ENCODE results near the gene MYMK.

Gene MYMK

DNA sequence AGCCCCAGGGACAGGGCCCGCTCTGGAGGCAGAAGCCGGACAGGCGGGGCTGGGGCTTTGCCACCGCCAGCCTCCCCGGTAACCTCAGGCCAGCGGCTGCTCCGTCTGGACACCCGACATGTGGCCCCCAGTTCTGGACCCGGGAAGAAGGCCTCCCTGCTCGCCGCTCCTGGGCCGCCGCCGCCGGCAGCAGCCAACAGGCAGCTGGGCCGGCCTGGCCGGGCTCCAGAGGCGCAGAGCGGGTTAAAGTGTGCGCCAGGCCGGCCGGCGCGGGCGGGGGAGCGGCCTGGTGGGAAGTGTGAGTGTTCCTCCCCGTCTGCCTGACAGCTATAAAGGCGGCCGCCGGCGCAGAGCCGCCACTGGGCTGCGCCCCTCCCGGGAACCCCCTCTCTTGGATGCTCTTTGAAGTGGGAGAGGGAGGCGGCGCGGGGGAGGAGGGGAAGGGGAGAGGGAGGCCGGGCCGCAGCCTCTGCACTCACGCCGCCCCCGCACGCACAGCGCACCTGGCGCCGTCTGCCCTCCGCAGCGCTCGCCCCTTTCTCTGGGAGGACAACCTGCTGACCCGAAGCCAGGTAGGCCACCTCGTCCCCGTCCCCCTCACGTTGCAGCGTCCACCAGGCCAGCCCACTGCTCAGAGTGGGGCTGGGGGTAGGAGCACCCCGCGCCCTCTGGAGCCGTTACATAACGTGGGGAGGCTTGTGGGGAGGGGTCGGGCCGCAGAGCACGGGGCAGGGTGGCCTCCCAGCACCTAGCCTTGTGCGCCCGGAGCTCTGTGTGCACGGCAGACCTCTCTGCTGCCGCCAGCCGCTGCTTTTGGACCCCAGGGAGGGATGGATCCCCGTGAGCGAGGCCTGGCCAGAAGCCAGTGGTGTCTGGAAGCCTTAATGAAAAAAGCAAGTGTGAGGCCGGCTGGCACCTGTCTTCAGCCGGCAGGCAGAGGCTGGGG lies 9.9 kb upstream of the MYMK start, which contains the start of gene ADAMTSL2:
Gene ADAMTSL2 (plus strand): TSS at position 359 of the 946 bp plus-strand sequence. CDS start 2,009 bp downstream, outside the sequence.
- DNase-seq (ENCODE audit: low read depth): peak; percentile 17

DNA sequence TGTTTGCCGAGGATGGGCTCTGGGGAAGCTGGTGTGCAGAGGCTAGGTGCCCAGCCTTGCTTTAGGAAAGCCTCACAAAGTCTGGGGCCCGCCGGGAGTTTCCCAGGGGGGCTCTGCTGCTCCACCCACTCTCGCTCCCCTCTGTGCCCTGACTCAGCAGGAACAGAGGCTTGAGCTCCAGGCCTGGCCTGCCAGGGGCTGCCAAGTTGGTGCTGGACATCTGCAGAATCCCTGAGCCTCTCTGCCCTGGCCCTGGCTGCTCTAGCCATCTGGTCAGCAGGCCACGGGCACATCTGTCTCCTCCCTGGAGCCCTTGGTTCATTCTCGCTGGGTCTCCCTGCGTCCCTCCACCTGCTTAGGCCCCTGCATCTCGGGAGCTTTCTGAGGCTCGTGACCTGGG lies 9.1 kb upstream of the MYMK start:
- DNase-seq (ENCODE audit: low read depth): no peak

DNA sequence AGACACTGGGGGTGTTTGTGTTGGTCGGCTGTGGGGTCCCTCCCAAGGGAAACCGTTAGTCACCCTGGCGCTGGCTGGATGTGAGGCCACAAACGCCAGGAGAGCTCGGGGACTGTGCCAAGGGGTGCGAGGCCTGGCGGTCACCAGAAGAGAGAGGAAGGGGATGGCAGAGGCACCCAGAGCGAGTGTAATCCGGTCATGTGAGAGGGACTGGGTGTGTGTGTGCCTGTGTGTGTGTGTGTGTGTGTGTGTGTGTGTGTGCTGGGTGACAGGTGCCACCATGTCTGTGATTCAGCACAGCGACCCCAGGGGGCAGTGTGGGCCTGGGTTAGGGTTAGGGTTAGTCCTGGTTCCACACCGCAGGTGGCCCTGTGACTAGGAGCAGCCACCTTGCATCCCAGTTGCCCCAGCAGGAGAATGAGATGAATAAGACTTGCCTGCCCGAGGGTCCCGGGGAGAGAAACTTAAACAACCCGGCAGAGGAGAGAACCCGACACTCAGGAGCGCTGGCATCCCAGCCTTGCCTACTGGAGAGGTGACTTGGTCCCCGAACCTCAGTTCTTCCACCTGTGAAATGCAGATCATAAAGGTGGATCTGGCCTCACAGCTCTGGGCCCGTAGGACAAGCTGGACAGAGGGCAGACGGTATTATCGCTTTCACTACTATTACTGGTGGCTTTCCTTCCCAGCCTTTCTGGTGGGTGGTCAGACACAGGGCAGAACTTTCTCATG lies 8.3 kb upstream of the MYMK start:
- DNase-seq (ENCODE audit: low read depth): no peak

DNA sequence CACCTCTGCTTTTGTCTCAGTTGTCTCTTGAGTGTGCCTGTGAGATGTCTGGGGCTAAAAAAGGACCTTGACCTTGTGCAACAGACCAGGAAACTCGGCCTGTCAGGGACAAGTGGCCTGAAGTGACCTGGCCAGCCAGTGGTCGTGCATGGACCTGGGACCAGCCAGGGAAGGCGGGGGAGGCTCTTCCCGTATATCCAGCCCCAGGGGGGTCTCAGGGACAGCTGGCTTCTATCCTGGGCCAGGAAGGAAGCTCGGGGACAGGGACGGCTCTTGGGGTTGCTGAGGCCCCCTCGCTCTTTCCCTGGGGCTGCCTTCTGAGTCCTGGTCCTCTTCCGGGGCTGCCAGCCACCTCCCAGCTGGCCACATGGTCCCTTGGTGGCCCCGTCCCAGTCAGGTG lies 6.5 kb upstream of the MYMK start:
- no peak for DNase-seq (ENCODE audit: low read depth)

DNA sequence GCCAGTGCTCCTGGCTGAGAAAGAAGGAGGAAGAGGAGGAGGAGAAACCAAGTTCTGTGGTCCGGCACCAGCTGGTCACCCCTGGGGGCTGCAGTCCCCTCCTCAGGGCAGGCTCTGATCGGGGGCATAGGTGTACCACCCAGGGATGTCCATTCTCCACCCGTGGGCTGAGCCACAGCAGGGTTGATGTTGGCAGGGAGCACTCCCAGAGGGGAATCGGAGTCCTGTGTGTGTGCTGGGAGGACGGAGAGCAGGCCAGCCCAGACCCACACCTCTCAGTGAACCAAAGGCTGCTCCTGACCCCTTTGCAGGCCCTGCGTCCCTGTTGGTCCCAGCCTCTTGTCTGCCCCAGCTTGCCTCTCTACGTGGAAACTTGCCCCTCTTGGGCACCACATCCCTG lies 5.1 kb upstream of the MYMK start:
- no peak for DNase-seq (ENCODE audit: low read depth)

DNA sequence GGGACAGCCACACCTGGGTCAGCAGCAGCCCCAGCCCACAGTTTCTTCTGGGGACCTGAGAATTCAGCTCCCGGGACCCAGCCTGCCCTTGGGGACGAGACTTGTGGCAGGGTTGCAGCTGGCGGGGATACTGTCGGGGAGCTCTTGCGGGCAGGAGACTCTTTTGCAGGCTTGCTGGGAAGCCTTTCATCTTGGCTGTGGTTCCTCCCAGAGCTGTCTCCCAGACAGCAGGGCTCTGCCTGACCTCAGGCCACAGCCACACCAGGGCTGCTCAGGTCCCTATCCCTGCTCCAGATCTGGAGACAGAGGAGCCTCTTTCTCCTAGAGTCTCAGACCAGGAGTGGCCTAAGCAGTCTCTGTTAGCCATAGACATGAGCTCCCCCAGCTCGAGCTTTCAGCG lies 4.7 kb upstream of the MYMK start:
- DNase-seq (ENCODE audit: low read depth): no peak

DNA sequence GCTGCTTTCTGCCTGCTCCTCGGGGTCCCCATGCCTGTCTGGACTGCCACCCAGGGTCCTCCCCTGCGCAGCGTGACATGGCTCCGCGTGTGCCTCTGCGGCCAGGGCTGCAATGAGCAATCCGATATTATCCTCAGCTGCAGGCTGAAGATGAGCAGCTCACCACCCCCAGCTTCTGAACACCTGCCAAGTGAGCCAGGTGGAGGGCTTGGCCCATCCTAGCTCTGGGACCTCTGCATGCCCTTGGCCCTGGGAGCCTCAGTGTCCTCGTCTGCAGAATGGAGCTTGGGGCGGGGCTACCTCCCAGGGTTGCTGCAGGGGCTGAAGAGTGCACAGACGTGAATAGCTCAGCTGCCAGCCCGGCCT lies 4.1 kb upstream of the MYMK start:
- DNase-seq (ENCODE audit: low read depth): no peak

DNA sequence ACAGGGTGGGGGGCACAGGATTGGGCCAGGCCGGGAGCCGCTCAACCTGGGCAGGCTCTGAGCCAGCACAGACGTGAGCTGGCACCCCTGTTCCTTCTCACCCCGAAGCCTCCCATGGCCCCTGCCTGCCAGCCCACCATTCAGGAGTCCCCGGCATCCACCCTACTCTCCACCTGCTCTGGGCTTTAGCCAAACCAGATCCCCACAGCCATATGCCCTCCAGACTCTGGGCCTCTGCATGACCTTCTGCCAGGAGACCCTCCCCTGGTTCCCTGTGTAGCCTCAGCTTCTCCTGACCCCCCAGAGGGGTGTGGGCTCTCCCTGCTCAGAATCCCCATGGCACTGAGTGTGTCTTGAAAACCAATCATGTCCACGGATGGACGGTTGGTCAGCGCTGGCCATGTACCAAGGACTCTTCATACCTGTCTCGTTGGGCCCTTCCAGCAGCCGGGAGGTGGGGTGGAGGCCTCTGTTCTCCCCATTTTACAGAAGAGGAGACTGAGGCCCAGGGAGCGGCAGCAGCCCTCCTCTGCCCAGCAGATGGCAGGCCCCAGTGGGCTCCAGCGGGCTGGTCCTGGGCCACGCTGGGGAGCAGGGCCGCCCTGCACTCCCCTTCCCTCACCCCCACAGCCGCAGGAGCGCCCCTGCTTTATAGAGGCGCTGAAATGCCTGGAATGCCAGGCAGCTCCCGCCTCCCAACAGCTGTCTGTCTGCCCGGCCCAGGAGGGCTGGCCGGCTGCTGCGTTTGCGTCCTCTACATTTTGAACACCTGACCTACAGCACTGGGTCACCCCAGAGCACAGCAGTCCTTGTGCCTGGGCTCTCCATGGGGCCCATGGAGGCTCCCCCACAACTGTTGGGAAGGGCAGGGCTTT lies 3.5 kb upstream of the MYMK start:
- no peak for DNase-seq (ENCODE audit: low read depth)

DNA sequence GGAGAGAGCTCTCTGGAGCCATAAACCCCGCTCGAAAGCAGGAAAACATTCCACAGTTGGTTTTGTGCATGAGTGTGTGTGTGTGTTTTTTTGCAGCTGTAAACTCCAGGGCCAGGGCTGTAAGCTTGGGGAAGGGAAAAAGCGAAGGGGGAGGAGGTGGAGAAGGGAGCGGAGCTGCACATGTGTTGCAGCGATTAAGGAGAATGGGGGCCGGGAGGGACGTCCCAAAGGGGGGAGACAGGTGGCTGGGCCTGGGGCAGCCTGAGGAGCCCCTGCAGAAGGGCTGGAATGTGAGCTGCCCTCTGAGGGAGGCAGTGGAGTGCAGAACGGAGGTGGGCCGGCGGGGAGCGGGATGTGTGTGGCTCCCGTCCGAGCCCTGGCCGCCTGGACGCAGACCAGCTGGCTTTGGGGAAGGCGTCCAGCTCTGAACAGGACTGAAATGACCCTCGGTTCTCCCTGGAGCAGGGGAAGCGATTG lies 2.7 kb upstream of the MYMK start:
- no peak for DNase-seq (ENCODE audit: low read depth)

DNA sequence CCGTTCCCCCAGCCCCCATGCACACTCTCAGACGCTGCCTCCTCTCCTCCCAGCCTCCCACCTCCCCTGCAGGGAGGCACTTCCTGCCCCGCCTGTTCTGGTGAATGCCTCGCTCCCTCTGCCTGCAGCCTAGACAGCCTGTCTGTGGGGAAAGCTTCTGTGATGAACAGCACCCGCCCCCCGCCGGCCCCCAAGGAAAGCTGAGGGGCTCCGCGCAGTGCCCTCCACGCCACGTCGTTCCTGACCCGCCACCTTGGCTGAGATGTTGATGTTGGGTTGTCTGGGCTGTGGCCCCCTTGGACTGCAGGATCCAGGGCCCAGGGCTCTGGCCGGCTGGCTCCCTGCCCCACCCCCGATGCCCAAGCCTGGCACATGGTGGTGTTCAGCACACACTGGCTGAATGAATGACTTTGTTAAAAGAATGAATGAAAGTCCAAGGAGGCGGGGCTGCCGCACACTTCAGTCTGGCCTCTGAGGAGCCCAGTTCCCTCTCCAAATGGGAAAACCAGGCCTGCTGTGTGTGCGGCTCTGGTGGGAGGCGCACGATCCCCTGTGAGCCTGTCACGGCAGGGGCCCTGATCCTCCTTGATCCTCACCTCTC lies 2.1 kb upstream of the MYMK start:
- DNase-seq (ENCODE audit: low read depth): no peak

DNA sequence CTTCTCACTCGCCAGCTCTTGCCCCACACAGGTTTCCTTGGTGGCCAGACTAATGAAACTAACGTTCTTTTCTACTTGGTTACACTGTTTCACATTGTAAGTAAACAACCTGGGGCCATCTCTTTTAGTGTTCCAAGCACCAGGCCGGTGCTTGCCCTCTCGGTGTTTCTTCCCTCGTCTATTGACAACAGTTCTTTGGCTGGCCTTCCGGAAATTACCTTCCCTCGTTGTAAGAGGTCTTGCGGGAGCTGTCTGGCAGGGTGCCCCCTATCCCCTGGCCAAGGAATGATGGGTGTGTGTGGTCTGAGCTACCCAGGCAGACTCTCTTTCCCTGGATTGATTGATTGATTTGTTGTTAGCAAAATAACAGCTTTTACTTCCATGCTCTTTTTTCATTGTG lies 918 bp upstream of the MYMK start:
- no peak for DNase-seq (ENCODE audit: low read depth)

DNA sequence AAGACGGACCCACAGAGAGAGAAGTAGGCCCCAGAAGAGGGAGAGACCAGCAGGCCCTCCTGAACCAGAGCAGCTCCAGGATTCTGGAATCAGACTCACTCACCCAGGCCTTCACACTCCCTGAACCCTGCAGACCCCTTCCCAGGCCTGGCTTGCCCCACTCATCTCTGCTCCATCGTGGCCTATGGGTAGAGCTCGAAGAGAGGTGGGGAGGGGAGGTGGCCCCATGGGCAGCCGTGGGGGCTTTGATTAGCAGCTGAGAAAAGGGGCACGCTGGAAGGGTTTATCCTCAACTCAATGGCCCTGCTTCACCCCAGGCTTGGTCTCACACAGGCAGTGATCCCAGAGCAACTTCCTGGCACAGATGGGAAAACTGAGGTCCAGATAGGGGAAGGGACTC lies 613 bp downstream of the MYMK start:
- no peak for DNase-seq (ENCODE audit: low read depth)

DNA sequence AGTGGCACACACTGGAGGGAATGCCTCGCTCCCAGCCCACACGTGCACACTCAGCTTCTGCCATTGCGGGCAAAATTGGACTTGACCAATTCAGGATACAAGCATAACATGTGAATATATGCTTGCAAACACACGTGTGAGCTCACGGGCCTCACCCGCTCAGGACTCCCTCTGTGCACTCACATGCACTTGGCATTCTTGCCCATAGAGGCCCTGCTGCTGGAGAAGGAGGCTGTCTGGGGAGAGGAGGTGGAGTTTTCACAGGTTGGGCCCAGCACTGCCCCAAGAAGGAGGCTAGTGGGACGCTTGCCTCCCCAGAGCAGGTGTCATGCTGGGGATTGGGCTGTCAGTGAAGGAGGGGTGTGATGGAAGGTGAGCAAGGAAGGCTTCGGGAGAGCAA lies 1.7 kb downstream of the MYMK start:
- no peak for DNase-seq (ENCODE audit: low read depth)

DNA sequence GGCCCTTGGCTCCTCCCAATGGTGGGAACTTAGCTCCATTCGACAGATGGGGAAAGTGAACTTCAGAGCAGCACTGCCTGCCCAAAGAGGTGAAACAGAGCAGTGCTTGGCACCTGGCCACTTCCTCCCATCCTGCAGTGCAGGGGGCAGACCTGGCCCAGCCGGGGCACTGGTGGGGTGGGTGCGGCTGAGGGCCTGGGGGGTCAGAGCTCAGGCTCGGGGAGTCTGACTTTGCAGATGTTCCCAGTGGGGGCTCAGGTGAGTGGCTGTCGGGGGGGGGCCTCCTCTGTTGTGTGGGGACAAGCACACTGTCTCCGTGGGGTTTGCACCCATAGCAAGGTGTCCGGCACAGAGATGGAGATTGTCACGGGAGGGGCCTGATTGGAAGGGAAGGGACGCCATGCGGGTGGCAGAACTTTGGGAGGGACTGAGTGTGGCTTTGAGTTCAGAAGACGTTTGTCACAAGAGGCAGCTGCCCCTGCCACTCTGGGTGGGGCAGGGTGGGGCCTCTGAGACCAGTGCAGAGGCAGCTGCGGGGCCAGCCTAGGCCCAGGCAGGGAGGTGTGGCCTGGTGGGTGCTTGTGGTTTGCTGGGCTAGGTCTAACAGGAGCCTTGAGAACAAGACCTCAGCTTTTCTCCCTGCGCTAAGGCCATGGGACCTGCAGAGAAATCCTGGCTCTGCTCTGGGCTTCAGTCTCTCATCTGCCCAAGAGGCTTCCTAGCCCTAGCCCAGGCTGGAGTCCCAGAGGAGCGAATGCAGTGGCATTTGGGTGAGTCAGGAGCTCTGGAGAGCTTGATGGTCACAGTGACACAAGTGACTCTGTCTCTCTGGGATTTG lies 2.5 kb downstream of the MYMK start:
- DNase-seq (ENCODE audit: low read depth): no peak

DNA sequence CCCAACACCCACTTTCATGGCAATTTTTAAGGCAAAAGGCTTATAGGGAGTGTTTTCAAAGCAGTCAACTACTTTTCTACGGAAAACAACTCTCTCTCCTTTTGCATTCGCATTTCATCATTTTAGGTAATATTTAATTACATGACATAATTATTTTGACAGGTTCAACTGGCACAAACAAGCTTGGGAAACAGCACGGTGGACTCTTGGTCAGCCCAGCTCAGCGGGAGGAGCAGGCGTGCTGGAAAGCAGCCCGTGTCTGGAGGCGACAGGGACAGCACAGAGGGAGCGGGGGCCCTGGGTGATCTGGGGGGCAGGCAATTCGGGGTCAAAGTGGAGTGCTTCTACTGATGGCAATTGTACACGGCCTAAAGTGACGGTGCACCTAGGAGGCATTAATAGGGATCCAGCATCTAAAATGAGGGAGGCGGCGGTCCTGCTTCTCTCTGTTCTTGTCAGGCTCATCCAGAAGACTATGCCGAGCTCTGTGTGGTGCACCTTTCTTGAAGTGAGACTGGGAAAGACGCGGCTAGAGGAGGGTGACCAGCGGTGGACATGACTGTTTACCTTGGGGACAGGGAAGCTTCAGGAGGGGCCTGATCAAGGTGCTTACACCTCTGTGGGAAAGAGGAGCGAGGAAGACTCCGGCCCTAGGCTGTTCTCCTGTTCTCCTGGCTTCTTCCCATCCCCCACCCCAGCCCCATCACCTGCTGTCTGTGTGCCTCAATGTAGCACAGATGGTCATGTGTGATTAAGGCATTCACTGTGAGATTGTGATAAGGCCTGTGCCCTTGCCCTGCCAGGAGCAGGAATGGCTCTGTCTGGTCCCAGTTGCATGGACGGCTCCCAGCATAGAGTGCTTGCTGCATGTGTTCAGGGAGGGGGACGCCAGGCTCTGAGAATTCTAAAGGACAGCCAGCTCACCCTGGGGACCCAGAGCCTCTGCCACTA lies 3.4 kb downstream of the MYMK start:
- DNase-seq (ENCODE audit: low read depth): no peak

DNA sequence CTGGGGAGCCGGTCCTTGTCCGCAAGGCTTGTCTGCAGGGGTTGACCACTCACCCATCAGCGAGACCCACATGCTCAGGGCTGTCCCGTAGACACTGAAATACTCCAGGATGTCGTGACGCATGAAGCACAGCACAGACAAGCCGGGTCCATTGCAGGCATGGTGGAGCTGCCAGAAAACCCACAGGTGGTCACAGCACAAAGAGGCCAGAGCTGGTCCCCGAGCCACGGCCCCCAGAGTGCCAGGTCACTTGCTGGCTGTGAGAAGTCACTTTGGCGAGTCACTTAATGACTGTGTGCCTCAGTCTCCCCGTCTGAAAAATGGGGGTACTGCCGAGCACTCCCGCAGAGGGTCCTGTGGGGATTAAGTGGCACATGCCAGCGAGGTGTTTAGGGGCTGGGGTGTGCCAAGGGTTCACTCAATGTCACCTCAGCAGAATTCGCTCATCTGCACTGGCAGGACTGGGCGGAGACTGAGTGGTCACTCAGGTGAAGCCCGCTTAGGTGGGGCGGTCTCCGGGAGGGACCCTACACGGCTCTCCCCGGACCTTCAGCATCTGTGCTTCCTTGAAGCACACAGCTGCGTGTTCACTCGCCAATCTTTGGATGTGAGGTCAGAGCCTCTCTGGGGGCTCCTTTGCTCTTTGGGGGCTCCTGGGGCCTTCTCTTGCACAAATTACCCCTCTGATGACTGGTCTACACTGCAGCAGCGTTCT lies 4.5 kb downstream of the MYMK start:
- no peak for DNase-seq (ENCODE audit: low read depth)

DNA sequence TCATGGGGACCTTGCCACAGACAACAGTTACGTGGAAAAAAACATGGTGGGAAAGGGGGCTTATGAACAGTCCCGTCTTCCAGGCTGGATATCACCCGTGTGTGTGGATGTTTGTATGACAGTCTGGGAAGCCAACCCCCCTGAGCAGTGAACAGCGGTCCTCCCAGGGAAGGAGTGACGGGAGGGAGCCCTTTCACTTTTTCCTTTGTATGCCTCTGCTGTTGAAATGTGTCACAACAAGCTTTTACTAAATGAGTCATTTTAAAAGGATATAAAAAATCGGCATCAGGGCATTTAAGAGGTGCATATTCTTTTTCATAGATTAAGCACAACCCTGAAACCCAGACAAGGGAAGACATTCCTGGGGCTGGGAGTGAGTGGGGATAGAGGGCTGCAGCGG lies 5.1 kb downstream of the MYMK start:
- DNase-seq (ENCODE audit: low read depth): peak; percentile 10

DNA sequence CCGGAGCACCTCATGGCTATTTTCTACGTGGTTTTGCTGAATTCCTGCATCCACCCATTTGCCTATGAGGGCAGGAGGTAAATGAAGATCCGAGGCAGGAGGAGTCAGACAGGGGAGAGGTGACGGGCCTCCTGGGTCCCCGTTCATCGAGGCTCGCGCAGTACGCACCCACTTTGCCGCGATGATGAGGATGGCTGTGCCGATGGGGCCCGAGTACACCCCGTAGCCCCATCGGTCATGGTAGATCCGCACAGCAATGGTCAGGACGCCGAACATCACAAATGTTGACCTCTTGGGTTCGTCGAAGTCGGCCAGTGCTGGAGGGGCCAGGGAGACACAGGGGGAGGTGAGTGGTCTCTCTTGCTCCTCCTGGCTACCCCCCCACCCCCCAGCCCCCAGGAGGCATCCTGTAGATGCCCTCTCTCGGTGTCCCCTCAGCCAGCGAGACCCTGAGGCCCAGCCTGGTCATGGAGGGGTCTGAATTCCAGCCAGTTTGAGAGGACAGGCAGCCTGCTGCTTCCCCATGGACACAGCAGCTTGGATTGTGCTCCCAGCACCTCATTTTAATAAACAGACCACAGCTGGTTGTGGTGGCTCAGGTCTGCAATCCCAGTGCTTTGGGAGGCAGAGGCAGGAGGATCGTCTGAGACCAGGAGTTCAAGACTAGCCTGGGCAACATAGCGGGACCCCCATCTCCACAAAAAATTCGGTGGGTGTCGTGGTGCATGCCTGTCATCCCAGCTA lies 5.9 kb downstream of the MYMK start:
- DNase-seq (ENCODE audit: low read depth): no peak
